HG02588 (cell line): Measurements from ENCODE around the gene ZBTB7A.

Source experiments
- ATAC-seq: cut with Tn5 transposase; IDR thresholded peaks from one replicate; pipeline ENCODE4 v1.9.1; 2021; ENCODE audit warnings: mild to moderate bottlenecking, moderate library complexity; ENCODE audit not compliant: unreplicated experiment

ZBTB7A gene

GRCh38 chr19:4038661-4039423 is 27.9 kb downstream of the ZBTB7A start:
- ATAC-seq = no peak

- ATAC-seq = no peak
These were observed 28.6 kb downstream of the ZBTB7A start for GRCh38 chr19:4038057-4038456.

DNA sequence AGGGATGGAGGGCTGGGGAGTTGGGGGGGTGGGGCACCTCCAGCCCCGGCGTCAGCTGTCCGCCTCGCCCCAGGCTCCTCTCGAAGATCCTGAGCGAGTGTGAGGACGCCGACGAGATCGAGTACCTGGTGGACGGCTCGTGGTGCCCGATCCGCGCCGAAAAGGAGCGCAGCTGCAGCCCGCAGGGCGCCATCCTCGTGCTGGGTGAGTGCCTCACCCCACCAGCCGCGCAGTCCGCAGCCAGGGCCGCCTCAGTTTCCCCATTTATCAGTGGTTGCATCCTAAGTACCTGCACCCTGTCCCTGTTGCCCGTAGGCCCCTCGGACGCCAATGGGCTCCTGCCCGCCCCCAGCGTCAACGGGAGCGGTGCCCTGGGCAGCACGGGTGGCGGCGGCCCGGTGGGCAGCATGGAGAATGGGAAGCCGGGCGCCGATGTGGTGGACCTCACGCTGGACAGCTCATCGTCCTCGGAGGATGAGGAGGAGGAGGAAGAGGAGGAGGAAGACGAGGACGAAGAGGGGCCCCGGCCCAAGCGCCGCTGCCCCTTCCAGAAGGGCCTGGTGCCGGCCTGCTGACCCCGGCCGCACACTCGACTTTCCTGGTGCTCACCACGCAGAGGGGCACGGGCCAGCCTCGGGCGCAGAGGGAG is 29.3 kb downstream of the ZBTB7A start:
- ATAC-seq = no peak

GRCh38 chr19:4036576-4037300 is 30.0 kb downstream of the ZBTB7A start:
- ATAC-seq = no peak

GRCh38 chr19:4035582-4035981 is 31.1 kb downstream of the ZBTB7A start:
- ATAC-seq = no peak

GRCh38 chr19:4035018-4035566 is 31.6 kb downstream of the ZBTB7A start:
- no peak for ATAC-seq

DNA sequence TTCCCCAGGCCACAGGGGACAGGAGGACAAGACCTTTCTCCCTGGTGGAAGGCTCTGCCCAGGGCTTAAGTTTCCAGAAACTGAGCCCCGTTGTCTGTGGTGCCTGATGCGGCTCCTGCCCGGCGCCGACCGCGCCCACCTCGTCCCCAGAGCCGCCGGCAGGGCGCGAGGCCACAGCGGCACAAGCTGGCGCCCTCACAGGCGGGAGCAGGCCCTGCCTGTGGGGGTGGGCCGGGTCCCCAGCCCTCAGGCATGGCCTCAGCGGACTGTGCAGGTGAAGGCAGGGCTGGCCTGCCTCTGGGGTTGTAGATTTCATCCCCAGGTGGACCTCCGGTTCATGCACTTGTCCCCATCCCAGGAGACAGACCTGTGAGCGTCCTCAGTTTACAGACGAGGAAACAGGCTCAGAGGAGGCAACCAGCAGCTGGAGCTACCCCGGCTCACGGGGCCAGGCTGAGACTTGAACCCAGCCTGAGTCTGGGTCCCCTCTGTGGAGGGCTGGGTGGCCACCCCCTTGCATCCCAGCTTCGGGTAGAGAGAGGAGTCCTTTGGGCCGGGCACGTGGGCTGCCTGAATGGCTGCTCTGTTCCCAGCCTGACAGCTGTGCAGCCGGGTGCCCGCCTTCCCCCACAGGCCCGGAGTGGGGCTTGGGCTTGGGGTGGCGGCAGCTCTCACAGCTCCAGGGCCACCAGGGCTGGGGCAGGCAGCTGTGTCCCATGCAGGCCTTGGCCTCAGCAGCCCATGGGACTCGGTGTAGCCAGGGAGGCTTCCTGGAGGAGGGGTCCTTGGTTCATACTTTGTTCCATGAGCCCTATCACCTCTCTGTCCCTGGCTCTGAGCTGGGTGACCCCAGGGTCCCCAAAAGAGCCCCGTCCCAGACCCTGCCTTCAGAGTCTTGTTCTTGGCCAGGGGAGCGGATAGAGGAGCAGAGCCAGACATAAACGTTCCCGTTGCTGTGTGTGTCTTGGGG is 32.4 kb downstream of the ZBTB7A start:
- no peak for ATAC-seq

- ATAC-seq = no peak
These were observed 33.4 kb downstream of the ZBTB7A start for GRCh38 chr19:4033028-4033956.

DNA sequence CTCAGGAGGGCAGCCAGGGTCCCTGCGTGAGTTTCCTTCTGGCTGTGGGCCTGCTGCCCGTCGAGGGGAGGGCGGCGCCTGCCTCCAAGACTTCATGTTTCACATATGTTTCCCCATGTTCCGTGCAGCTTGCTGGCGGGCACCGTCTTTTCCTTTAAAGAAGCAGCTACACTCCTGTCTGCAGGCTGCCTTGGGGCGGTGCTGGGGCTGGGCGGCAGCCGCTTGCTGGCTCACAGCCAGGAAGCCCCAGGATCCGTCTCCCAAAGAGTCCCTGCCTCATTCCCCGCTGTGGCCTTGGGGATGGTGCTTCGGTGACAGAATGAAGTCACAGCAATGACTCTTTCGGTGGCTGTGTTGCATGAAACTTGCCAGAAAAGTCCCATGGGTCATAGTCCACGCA is 34.3 kb downstream of the ZBTB7A start:
- no peak for ATAC-seq

DNA sequence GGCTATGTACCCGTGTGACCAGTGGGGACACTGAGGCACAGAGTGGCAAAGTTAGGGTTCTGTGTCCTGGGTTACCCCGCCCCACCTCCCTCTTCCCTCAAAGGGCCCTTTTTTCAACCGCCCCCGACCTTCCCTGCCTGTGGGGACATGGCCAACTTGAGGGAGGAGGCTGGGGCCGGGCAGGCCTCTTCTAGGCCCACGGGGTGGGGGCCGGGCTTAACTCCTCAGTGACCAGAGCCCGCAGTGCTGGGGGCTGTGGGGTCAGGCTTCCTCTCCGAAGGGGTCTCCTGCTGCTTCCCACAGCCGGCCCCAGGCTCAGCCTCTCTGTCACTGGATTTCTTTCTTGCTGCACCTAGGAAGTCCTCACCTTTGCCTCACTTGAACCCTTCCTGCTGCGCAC is 35.3 kb downstream of the ZBTB7A start:
- ATAC-seq = no peak

GRCh38 chr19:4030981-4031380 is 35.7 kb downstream of the ZBTB7A start:
- ATAC-seq = no peak

GRCh38 chr19:4030552-4030951 is 36.1 kb downstream of the ZBTB7A start:
- no peak for ATAC-seq

GRCh38 chr19:4029247-4029614 is 37.5 kb downstream of the ZBTB7A start:
- ATAC-seq = no peak

DNA sequence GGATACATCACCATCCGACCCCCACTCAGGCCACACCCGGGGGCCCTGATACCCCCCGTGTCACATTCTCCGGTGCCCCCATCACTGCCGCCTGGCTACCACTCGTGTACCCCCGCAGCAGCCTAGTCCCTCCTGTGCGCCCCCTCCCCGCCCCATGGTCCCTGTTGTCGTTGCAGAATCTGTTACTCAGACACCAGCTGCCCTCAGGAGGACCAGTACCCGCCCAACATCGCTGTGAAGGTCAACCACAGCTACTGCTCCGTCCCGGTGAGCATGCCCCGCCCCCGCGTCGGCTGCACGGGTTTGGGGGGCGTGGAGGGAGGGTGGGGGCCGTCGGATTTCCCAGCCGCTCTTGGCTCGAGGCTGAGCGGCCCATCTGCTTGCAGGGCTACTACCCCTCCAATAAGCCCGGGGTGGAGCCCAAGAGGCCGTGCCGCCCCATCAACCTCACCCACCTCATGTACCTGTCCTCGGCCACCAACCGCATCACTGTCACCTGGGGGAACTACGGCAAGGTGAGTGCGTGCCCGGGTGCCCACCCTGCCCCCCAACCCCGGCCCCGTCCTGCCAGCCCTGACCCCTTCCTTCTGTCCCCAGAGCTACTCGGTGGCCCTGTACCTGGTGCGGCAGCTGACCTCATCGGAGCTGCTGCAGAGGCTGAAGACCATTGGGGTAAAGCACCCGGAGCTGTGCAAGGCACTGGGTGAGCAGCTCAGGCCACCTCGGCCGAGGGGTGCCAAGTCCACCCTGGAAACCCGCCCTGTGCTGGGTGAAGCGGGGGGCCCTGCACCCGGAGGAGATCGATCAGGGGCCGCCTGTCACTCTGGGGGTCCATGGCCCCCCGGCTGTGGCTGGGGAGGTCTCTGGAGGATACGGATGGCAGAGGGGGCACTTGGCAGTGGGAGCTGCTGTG is 38.1 kb downstream of the ZBTB7A start:
- no peak for ATAC-seq

DNA sequence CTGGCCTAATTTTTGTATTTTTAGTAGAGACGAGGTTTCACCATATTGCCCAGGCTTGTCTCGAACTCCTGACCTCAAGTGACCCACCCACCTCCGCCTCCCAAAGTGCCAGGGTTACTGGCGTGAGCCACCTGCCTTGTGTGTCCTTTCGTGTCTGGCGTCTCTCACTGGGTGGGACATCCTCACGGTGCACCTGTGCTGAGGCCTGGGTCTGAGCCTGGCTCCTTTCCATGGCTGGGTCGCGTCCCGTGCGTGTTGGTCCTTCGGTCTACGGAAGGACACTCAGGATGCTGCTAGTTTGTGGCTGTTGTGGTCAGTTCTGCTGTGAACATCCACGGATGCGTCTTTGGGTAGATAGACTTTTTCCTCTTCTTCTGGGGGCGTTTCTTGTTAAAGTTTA is 39.6 kb downstream of the ZBTB7A start:
- no peak for ATAC-seq

GRCh38 chr19:4025317-4025716 is 41.4 kb downstream of the ZBTB7A start:
- ATAC-seq = no peak

GRCh38 chr19:4023600-4024398 is 42.9 kb downstream of the ZBTB7A start:
- ATAC-seq = no peak

GRCh38 chr19:4019578-4019977 is 47.1 kb downstream of the ZBTB7A start:
- no peak for ATAC-seq
